ENCODE results near the gene DNAAF5.

- TF ChIP-seq IRF9 (CRISPR knock-in tag; IDR thresholded peaks at IDR 0.05; ENCODE audit: borderline replicate concordance) (no peak), DR1 (CRISPR knock-in tag; IDR thresholded peaks at IDR 0.05) (no peak), ZNF12 (CRISPR knock-in tag; IDR thresholded peaks at IDR 0.05) (no peak), ZBTB43 (CRISPR knock-in tag; conservative IDR thresholded peaks at IDR 0.05) (no peak), ZNF331 (CRISPR knock-in tag; IDR thresholded peaks at IDR 0.05) (no peak), CTCF (CRISPR knock-in tag; IDR thresholded peaks at IDR 0.05) (no peak), TEF (CRISPR knock-in tag; IDR thresholded peaks at IDR 0.05) (no peak), KLF6 (CRISPR knock-in tag; IDR thresholded peaks at IDR 0.05) (no peak), ZNF18 (CRISPR knock-in tag; IDR thresholded peaks at IDR 0.05; ENCODE audit: insufficient replicate concordance) (no peak), JUN (CRISPR knock-in tag; IDR thresholded peaks at IDR 0.05) (no peak), ZNF644 (CRISPR knock-in tag; IDR thresholded peaks at IDR 0.05; ENCODE audit: low read depth) (no peak), TAF15 (IDR thresholded peaks at IDR 0.05; ENCODE audit: low read depth, low read length, poor library complexity, severe bottlenecking) (no peak)
Measured at GRCh38 chr7:762885-763284, 36.4 kb downstream of the DNAAF5 start.

Data from HepG2 (cell line).